ENCODE data around the gene LRRC2.

GRCh38 chr3:46594723-46595122, 28.6 kb upstream of the LRRC2 start:
- TF ChIP-seq EZH2phosphoT487 (IDR thresholded peaks at IDR 0.05) (no peak), CTCF (IDR thresholded peaks at IDR 0.05) (no peak), EZH2 (IDR thresholded peaks at IDR 0.05) (no peak)
